ENCODE measurements around the gene BUB1B.
"Not testable (repeated sequence)": the region's sequence is repeated elsewhere in the genome, so short reads cannot be mapped to it uniquely, and the experiment has no call there.

Gene BUB1B, protein sequence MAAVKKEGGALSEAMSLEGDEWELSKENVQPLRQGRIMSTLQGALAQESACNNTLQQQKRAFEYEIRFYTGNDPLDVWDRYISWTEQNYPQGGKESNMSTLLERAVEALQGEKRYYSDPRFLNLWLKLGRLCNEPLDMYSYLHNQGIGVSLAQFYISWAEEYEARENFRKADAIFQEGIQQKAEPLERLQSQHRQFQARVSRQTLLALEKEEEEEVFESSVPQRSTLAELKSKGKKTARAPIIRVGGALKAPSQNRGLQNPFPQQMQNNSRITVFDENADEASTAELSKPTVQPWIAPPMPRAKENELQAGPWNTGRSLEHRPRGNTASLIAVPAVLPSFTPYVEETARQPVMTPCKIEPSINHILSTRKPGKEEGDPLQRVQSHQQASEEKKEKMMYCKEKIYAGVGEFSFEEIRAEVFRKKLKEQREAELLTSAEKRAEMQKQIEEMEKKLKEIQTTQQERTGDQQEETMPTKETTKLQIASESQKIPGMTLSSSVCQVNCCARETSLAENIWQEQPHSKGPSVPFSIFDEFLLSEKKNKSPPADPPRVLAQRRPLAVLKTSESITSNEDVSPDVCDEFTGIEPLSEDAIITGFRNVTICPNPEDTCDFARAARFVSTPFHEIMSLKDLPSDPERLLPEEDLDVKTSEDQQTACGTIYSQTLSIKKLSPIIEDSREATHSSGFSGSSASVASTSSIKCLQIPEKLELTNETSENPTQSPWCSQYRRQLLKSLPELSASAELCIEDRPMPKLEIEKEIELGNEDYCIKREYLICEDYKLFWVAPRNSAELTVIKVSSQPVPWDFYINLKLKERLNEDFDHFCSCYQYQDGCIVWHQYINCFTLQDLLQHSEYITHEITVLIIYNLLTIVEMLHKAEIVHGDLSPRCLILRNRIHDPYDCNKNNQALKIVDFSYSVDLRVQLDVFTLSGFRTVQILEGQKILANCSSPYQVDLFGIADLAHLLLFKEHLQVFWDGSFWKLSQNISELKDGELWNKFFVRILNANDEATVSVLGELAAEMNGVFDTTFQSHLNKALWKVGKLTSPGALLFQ

DNA sequence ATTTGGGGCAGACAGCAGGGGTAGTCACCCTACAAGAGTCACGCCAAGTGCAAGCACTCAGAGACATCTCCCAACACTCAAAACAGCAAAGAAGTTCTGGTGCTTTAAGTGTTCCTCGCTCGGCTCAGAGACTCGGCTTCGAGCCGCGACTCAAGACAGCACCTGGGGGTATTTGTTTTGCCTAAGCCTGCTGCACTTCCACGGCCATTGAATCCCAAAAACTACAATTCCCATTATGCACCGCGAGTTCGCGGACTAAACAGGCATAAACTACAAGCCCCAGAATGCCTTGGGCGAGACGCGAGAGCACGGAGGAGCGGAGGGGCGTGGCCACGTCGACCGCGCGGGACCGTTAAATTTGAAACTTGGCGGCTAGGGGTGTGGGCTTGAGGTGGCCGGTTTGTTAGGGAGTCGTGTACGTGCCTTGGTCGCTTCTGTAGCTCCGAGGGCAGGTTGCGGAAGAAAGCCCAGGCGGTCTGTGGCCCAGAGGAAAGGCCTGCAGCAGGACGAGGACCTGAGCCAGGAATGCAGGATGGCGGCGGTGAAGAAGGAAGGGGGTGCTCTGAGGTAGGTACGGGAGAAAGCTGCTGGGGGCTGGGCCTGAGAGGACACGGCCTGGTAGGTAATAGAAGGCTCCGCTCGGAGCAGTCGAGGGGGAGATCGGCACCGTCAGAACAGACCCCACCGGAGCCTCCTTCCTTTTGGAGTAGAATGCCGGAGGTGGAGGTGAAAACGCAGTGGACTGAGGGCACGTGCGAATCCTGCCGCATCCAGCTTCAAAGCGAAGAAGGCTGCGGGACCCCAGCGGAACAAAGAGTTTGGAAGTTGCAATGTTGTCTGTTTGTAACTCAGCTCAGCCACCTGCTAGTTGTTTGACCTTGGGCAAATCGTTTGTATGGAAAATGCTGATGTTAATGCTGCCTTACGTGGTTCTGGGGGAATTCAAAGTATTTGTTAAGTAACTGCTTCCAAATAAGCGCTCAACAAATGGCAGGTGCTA, at the start of gene BUB1B:
Gene BUB1B (plus strand): TSS at position 381 of the 1,000 bp plus-strand sequence. CDS start 152 bp downstream, at position 533.
- peak; percentile 77 to 85 (median 83) for DNase-seq

DNA sequence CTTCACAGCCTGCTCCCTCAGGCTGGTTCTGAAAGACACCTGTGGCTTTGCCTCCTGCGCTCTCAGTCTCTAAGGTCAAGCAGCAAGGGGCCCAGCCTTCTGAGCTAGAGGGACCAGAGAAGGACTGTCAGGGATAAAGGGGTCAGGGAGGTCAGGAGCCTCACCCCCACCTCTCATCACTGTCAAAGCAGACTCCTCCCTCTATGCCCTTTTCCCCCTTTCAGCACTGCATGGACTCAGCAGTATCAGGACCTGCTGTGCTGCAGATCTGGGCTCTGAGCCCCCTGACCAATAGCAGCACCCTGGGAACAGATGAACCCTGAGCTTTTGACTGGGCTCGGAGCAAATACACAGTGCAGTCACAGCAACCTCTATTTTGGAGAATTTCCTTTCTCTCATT, 49.0 kb upstream of the BUB1B start:
- no peak for DNase-seq

DNA sequence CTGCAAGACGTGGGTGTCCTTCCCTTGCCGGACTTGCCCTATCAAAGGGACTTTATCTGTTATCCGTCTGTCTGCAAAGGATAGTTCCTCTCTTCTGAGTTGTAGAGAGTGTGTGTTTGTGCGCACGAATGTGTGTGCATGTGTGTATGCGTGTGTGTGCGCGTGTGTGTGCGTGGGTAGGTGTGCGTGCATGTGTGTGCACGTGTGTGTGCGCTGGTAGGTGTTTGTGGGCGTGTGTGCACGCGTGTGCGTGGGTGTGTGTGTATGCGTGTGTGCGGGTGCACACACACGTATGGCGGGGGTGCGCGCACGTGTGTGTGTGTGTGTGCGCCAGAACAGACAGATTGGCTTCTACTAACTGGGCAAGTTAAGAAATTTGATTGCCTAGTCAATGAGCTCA, 48.1 kb upstream of the BUB1B start:
- DNase-seq = no peak

DNA sequence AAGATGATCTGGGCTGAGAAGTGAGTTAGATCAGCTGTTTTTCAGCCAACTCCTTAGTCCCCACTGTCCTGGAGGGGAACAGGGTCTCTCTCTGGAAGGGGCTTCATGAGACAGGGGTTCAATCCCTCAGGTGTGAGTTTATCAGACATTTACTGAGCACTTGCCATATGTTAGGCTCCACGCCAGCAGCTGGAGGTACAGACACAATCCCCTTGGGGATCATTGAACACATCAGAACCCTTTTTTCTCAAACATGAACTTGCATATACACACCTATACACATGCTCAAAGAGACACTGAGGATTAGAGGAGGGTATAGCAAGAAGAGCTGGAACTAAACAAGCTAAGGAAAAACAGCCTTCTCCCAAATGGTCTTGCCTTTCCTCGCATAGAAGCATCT, 46.7 kb upstream of the BUB1B start:
- no peak for DNase-seq

DNA sequence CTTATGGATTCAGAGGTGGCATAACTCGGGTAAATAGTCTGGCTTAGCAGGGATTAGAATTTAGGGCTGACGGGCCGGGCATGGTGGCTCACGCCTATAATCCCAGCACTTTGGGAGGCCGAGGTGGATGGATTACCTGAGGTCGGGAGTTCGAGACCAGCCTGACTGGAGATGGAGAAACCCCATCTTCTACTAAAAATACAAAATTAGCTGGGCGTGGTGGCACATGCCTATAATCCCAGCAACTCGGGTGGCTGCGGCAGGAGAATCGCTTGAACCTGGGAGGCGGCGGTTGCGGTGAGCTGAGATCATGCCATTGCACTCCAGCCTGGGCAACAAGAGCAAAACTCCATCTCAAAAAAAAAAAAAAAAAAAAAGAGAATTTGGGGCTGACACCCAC, 45.8 kb upstream of the BUB1B start:
- not testable (repeated sequence) for DNase-seq

DNA sequence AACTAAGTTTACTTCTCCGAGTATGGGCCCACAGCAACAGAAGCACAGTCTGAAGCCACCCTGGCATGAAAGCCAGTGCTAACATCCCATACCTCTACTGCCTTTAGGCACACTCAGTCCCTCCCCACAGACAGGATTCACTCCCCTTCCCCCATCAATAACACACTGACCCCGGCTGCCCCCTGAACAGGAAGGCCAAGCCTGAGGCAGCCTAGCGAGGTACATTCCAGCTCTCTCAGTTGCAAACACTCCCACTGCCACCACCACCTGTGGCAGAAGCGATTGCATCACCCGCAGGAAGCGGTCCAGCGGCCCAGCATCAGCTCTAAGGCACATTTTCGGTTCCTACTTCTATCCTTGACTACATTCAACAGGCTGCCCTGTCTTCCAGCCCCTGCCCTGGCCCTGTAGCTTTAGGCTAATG, 45.2 kb upstream of the BUB1B start:
- no peak for DNase-seq

DNA sequence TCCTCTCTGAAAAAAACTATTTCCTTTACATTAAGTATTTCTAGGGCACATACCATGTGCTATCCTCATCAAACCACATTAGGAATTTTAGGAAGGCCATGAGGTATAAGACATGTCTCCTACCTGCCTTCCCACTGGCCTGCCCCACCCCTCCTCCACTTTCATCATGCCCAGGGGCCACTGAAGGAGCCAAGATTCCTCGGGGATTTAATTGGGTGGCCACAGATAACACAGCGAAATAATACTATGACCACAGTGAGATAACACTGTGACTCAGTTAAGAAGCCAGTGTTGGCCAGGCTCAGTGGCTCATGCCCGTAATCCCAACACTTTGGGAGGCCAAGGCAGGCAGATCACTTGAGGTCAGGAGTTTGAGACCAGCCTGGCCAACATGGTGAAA, 42.4 kb upstream of the BUB1B start:
- DNase-seq = no peak

DNA sequence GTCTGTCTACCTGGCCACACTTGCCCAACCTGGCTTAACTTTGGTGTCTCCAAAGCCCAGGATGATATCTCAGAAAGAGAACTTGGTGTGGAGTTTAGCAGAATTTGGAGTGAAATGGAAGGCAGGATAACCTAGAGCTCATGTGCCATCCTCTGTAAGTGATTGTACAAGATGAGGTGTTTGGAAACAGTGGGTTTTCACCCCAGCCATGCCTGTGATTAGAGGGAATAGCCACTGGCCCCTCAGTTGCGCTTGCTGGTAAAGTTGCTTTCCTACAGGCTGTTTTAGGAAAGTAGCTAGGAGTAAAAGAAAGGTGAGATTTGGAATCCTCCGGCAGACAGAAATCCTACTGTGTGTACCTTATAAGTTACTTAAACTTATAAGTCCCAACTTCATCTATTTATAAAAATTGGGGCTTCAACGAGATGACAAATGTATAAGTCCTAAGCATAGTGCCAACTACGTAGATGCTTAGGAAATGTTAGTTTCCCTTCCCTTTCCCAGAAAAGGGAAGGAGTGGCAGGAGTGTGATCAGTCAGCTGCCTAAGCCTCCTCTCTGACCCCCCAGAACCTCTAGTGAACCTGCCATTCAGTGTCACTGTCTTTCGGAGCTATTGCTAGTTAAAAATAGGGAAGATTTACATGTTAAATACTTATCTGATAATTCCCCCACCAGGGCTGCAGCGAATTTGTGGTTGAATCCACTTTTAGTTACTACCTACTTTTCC, 38.8 kb upstream of the BUB1B start:
- no peak for DNase-seq

DNA sequence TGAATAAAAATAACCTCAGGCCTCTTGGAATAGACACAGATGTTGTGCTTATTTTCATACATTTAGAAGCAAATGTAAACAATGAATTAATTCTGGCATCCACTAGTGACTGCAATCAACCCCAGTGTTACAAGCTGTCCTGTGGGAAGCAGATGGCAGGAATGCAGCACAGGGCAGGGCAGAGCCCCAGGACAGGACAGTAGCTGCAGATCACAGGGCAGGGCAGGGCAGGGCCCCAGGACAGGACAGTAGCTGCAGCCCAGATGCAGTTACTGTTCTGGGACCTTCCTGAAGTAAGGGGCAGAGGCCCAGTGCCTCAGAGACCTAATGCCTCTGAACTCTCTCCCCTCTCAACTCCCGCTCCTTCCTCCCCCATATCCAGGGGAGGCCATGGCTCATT, 37.9 kb upstream of the BUB1B start:
- not testable (repeated sequence) for DNase-seq

DNA sequence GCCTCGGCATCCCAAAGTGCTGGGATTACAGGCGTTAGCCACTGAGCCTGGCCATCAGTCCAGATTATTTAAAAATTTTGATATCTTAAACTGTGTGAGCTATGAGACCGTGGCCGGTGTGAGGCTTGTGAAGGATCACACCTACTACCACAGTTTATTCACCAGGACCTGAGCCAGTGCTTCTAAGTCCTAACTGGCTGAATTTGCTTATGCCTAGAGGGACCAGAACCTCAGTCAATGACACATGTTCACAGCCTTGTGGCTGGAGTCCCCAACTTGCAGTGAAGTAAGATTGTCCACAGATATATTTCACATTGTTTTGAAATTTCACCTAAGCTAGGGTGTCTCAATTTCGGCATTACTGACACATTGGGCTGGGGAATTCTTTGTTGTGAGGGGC, 37.0 kb upstream of the BUB1B start:
- DNase-seq = not testable (repeated sequence)

DNA sequence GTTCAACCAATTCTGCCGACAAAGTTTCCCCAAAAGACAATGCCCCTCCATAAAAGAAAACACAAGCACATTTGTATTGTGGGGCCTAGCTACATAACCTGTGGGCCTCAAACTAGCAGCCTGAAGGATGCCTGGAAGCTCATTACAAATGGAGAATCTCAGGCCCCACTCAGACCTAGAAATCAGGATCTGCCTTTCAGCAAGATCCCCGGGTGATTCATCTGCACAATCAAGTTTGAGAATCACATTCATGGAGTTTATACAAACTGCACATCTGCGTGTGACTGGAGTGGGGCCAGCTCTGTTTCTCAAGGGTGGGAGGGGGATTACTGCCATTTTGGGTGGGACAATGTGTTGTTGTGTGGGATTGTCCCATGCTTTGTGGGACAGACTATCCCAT, 36.5 kb upstream of the BUB1B start:
- not testable (repeated sequence) for DNase-seq

DNA sequence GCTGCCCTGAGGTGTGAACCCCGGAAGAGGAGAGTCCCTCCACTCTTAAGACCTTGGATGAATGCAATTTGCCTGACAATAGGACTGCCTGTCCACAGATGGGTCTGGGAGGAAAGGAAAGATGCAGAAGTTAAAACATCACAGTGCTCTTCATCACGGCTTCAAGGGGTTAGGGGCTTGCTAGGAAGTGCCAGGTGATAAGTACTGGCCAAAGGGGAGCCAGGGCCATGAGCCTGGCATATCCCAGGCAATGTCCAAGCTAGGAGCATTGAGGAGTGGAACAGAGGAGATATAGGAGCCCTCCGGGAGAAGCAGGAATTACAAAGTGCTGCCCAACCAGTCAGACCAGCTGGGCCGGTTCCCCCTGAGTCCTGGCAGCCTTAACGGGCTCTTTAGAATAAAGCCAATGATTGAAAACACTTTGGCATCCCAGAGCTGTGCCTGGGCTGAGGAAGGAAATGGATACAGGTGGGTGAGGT, 36.0 kb upstream of the BUB1B start:
- DNase-seq = not testable (repeated sequence)

DNA sequence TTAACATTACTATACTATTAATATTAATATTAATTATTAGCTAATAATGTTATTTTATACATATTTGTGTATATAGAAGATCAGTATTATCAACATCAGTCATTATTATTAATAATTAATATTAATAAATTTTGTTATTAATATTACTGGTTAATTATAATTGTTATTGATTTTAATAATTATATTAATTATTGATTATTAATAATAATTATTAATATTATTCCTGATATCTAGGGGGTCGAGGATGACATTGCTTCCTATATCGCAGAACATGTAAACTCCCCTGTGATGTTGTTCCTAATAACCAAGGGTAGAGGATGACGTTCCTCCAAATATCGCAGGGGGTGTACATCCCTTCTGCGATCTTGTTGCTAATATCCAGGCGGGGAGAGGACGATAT, 34.9 kb upstream of the BUB1B start:
- DNase-seq = no peak

DNA sequence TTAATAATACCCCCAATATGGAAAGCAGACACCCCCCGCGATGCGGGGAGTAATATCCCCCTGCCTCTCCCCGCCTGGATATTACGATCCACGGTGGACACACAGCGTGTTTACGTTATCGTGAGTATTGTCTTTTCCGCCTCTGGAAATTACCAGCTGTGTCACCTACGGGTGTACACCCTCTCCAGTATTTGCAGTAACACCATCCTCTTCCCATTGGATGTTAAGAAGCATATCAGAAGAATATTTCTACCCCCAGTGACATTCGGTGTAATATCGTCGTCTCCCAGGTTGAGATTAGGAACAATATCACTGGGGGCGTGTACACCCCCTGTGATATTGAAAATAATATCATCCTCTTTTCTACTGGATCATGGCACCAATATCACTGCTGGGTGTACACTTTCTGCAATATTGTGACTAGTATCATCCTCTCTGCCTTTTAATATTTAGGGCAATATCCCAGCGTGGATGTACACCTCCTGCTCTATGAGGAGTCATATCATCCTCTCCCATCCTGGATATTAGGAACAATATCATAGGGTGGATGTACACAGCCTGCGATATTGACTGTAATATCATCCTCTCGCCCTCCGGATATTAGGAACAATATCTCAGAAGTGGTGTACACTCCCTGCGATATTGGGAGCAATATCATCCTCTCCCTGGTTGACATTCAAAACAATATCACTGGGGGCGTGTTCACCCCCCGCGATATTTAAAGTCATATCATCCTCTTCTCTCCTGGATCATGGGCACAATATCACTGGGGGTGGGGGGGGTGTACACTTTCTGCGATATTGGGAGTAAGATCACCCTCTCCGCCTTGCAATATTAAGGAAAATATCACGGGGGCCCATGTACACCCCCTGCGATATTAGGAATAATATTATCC, 31.9 kb upstream of the BUB1B start:
- DNase-seq = no peak

DNA sequence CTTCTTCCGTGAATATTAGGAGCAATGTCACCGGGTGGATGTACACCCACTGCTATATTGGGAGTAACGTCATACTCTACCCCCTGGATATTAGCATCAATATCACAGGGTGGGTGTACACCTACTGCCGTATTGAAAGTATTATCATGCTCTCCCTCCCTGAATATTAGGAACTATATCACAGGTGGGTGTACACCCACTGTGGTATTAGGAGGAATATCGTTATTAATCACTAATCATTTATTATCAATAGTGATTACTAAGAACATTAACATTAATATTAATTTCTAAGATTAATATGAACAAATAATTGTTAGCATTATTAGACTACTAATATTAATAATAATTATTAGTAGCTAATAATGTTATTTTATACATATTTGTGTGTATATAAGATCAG, 30.8 kb upstream of the BUB1B start:
- DNase-seq = no peak

DNA sequence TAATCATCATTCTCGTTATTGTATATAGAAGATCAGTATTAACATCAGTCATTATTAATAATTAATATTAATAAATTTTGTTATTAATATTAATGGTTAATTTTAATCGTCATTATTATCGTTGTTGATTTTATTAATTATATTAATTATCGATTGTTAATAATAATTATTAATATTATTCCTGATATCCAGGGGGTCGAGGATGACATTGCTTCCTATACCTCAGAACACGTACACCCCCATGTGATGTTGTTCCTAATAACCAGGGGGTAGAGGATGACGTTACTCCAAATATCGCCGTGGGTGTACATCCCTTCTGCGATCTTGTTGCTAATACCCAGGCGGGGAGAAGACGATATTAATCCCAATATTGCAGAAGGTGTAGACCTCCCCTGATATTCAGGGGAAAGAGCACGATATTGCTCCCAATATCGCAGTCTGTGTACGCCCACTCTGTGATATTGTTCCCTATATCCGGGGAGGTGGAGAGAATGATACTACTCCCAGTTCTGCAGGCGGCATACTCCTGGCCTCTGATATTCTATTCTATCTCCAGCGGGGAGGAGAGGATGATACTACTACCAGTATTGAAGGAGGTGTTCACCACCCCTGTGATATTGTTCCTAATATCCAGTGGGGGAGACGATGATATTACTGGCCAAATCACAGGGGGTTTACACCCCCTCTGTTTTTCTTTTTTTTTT, 29.9 kb upstream of the BUB1B start:
- DNase-seq = no peak

DNA sequence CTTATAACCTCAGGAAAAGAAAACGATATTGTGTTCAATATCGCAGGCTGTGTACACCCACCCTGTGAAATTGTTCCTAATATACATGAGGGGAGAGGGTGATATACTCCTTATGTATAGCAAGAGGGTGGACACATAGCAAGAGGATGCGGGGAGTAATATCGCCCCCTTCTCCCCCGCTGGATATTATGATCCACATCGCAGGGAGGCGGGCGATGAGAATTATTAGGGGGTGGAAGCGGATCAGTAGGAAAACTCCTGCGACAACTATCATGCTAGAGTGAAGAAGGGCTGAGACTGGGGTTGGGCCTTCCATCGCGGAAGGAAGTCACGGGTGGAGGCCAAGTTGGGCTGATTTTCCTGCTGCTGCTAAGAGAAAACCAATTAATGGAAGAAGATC, 27.3 kb upstream of the BUB1B start:
- no peak for DNase-seq

DNA sequence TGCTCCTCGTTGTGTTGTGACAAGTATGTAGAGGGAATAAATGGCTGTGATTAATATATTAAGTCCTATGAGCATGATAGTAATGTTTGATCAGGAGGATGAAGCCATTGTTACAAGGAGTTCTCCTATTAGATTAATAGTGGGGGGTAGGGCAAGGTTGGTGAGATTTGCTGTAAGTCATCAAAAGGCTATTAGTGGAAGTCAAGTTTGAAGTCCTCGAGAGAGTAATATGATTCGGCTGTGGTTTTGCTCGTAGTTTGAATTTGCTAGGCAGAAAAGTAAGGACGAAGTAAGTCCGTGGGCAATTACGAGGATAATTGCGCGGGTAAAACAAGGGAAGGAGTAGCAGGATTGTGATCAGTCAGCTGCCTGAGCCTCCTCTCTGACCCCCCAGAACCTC, 26.0 kb upstream of the BUB1B start:
- no peak for DNase-seq

DNA sequence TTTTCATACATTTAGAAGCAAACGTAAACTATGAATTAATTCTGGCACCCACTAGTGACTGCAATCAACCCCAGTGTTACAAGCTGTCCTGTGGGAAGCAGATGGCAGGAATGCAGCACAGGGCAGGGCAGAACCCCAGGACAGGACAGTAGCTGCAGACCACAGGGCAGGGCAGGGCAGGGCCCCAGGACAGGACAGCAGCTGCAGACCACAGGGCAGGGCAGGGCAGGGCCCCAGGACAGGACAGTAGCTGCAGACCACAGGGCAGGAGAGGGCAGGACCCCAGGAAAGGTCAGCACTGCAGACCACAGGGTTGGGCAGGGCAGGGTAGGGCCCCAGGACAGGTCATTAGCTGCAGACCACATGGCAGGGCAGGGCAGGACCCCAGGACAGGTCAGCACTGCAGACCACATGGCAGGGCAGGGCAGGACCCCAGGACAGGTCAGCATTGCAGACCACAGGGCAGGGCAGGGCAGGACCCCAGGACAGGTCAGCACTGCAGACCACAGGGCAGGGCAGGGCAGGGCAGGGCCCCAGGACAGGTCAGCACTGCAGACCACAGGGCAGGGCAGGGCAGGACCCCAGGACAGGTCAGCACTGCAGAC, 24.9 kb upstream of the BUB1B start:
- not testable (repeated sequence) for DNase-seq
